Common myeloid progenitor, CD34-positive (primary cell): ENCODE measurements around the gene HPSE.
A peak's percentile ranks its signal among the peaks of the same experiment; 100 is the strongest.

Source experiments
- CTCF ChIA-PET: fragments of 350-600 bp; sonication (Branson Sonifier 250); formaldehyde crosslinking; loops from one replicate; lab custom pipeline; 2021; ENCODE audit warnings: antibody characterized with exemption; lab: Charles Lee
- POLR2A ChIA-PET: fragments of 350-600 bp; sonication (Branson Sonifier 250); formaldehyde crosslinking; loops from one replicate; lab custom pipeline; 2021; ENCODE audit warnings: antibody characterized with exemption; lab: Charles Lee
- DNase-seq, 3 donors: peaks; one replicate each; pipeline versions ENCODE4 v3.0.0 to v3.0.0-alpha.2; 2013
- H3K27ac ChIP-seq, 2 experiments: 1 replicate in 1 of 2; 2 replicates in 1 of 2; pipeline ENCODE4 v1.7.0; 2013; ENCODE audit warnings: inconsistent platforms in 2 of 2, low read length in 2 of 2, mild to moderate bottlenecking in 2 of 2, low read depth in 1 of 2, moderate library complexity in 1 of 2; ENCODE audit not compliant: severe bottlenecking in 2 of 2, insufficient read depth in 1 of 2, poor library complexity in 1 of 2
- H3K27me3 ChIP-seq, 5 experiments: replicated peaks in 2 of 5; 1 replicate in 3 of 5; 2 replicates in 2 of 5; pipeline versions ENCODE4 v1.6.1 to v1.7.0; 2013; ENCODE audit warnings: low read length in 4 of 5, mild to moderate bottlenecking in 2 of 5, moderate library complexity in 2 of 5, inconsistent platforms in 1 of 5; ENCODE audit not compliant: insufficient read depth in 5 of 5, control insufficient read depth in 4 of 5
- H3K36me3 ChIP-seq, 4 experiments: 1 replicate in 2 of 4; 2 replicates in 2 of 4; pipeline versions ENCODE4 v1.6.1 to v1.7.0; 2013; ENCODE audit warnings: low read length in 3 of 4, control low read depth in 1 of 4, mild to moderate bottlenecking in 1 of 4; ENCODE audit not compliant: control insufficient read depth in 4 of 4, insufficient read depth in 4 of 4
- H3K4me1 ChIP-seq, 4 experiments: 1 replicate in 3 of 4; 2 replicates in 1 of 4; pipeline versions ENCODE4 v1.6.1 to v1.7.1; 2013; ENCODE audit warnings: low read length in 3 of 4, mild to moderate bottlenecking in 3 of 4, control low read depth in 1 of 4, inconsistent platforms in 1 of 4, moderate library complexity in 1 of 4; ENCODE audit not compliant: control insufficient read depth in 4 of 4, insufficient read depth in 4 of 4; ENCODE audit errors: control extremely low read depth in 1 of 4
- H3K4me3 ChIP-seq, 7 experiments: 1 replicate in 4 of 7; 2 replicates in 3 of 7; pipeline versions ENCODE4 v1.5.1 to v1.7.0; 2013; ENCODE audit warnings: mild to moderate bottlenecking in 7 of 7, low read length in 6 of 7, moderate library complexity in 6 of 7, inconsistent platforms in 2 of 7, low read depth in 2 of 7, control low read depth in 1 of 7; ENCODE audit not compliant: insufficient read depth in 4 of 7, control insufficient read depth in 1 of 7; ENCODE audit errors: extremely low read depth in 1 of 7
- H3K9me3 ChIP-seq, 5 experiments: 1 replicate in 4 of 5; 2 replicates in 1 of 5; pipeline versions ENCODE4 v1.6.1 to v1.7.1; 2013; ENCODE audit warnings: low read length in 4 of 5, mild to moderate bottlenecking in 2 of 5, inconsistent platforms in 1 of 5, low read depth in 1 of 5, moderate library complexity in 1 of 5; ENCODE audit not compliant: control insufficient read depth in 4 of 5, insufficient read depth in 2 of 5; ENCODE audit errors: control extremely low read depth in 1 of 5
- WGBS: methylation state at CpG from one replicate; pipeline ENCODE4 v1.1.5; 2013; ENCODE audit not compliant: insufficient coverage; 5-methylcytosine and 5-hydroxymethylcytosine counted together

HPSE gene

DNA sequence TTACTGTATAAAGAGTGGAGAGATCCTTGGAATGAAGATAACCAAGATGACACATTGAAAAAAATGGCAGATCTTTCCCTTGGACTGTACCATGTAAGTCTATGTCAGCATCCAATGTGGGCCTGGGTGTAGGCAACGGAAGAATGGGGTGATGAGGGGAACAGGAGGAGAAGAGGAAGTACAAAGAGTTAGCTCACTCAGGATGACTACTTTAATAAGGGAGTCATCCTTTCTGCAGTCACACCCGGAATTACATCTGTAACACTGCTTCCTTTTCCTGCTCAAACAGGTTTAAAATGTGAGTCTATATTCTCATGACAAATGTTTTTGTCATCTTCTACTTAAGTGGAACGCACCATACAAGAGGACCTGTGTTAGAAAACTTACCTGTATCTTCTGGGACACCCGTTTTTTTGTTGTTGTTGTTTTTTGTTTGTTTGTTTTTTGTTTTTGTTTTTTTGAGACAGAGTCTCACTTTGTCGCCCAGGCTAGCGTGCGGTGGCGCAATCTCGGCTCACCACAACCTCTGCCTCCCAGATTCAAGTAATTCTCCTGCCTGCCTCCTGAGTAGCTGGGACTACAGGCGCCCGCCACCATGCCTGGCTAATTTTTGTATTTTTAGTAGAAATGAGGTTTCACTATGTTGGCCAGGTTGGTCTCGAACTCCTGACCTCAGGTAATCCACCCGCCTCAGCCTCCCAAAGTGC lies 18.0 kb downstream of the HPSE start:
- WGBS = 93% methylated on average over 9 of the region's 13 CpGs
- DNase-seq = peak in 2 of 3 donors; percentile 66 to 73
- no peak overlapping the region for H3K4me3 ChIP-seq
- H3K27ac ChIP-seq = no peak overlapping the region
- peaks cover 2 to 57% (median 40%) of the 10 kb centered on the region in 4 experiments for H3K4me1 ChIP-seq
- no peaks in the 10 kb centered on the region for H3K27me3 ChIP-seq
- CTCF ChIA-PET = interaction anchor here (0.8 to 1.5 kb wide), 4 partner anchors 10 to 37 kb away, joined by 3 to 4 read pairs (median 4); no protein-coding TSS in a partner anchor
- H3K9me3 ChIP-seq = no peaks in the 10 kb centered on the region
- no peaks in the 10 kb centered on the region for H3K36me3 ChIP-seq
- POLR2A ChIA-PET = no interaction called here

DNA sequence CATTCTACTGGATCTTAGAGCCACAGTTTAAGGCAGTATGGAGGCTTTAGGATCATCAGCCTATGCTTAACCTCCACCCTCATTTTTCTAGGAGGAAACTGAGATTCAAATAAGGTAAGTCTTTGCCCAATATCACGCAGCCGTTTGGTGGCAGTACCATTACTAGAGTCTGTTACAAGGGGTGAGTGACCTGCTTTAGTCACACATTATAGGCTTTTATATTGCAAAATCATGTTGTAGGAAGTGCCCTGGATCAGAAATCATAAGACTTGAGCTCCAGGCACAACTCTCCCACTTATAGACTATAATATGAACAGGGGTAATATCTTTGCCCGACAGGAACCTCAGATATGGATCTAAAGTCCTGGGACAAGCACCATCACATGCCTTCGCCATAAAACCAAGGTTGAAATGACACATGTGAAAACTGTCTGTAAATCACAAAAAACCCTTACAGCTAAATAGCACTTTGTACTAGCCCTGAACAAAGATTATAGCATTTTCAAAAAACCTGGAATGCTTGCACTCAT lies 19.2 kb downstream of the HPSE start:
- POLR2A ChIA-PET = interaction anchor here (0.6 kb wide), 1 partner anchor 76 kb away, joined by 3 read pairs; no protein-coding TSS in a partner anchor
- DNase-seq = no peak
- Histone ChIP-seq H3K36me3 (no peaks in the 10 kb centered on the region), H3K4me3 (no peak overlapping the region), H3K27me3 (no peaks in the 10 kb centered on the region), H3K4me1 (peaks cover 0 to 45% (median 31%) of the 10 kb centered on the region in 4 experiments), H3K9me3 (no peaks in the 10 kb centered on the region), H3K27ac (no peak overlapping the region)
- CTCF ChIA-PET = interaction anchor here (0.9 to 1.6 kb wide), 5 partner anchors 10 to 31 kb away, joined by 3 to 4 read pairs (median 3); partner anchors contain the start of gene COQ2
- WGBS = 100% methylated on average over 3 of the region's 4 CpGs

DNA sequence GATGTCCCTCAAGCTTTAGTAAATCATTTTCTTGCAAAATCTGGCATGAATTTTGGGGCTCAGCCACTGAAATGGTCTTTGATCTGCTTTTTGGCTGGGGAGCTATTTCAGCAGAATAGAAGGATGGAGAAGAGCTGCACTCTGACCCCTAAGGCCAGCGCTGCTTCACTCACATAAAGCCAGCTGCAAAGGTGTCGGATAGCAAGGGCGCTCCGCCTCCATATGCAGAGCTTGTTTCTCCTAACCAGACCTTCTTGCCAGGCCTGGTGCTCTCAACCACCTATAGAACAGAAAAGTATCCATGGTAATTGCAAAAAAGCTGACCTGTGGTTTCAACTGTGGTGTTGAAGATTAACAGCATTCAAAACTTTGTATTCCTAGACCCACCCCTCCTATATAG lies 26.0 kb downstream of the HPSE start:
- Histone ChIP-seq H3K27me3 (no peaks in the 10 kb centered on the region), H3K4me1 (peaks cover 0 to 4% (median 0%) of the 10 kb centered on the region in 4 experiments), H3K36me3 (no peaks in the 10 kb centered on the region), H3K4me3 (no peak overlapping the region), H3K9me3 (no peaks in the 10 kb centered on the region), H3K27ac (no peak overlapping the region)
- whole genome bisulfite sequencing = 100% methylated on average over 3 of the region's 4 CpGs
- ChIA-PET POLR2A (no interaction called here), CTCF (interaction anchor here (1.1 to 2.6 kb wide), 4 partner anchors 11 to 18 kb away, joined by 3 to 6 read pairs (median 4); no protein-coding TSS in a partner anchor)
- no peak for DNase-seq

DNA sequence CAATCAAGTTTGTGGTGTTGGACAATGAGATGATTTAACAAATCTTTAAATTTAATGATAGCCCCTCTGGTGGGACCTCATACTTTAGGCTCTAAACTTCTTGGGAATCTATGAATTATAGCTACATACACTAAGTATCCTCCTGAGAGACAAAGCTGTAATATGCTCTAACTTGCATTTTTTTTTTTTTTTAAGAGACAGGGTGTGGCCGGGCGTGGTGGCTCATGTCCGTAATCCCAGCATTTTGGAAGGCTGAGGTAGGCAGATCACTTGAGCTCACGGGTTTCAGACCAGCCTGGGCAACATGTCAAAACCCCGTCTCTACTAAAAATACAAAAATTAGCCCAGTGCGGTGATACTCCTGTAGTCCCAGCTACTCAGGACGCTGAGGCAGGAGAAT lies 26.7 kb downstream of the HPSE start:
- CTCF ChIA-PET = interaction anchor here (0.6 to 1.3 kb wide), 3 partner anchors 10 to 40 kb away, joined by 3 to 5 read pairs (median 4); no protein-coding TSS in a partner anchor
- H3K27me3 ChIP-seq = no peaks in the 10 kb centered on the region
- no peaks in the 10 kb centered on the region for H3K9me3 ChIP-seq
- POLR2A ChIA-PET = no interaction called here
- H3K27ac ChIP-seq = no peak overlapping the region
- DNase-seq = no peak
- no peak overlapping the region for H3K4me3 ChIP-seq
- WGBS = 86% methylated on average over 7 of the region's 7 CpGs
- peaks cover 0 to 4% (median 0%) of the 10 kb centered on the region in 4 experiments for H3K4me1 ChIP-seq
- H3K36me3 ChIP-seq = no peaks in the 10 kb centered on the region

DNA sequence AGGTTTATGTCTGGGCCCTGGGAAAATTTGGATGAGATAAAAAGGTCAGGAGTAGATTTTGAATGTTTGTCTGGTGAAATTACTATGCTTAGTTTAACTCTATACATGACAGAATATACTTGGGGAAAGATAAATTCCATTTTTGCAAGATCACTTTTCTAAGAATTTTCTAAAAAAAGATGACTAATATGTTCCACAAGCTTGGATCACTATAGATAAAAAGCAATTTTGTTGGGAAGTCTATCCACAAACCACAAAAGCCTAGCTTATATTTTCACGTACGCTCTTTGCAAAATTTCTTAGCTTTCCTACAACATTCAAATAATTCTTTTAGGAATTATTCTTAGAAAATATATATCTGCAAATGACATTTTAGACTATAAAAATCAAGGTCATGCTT lies 29.5 kb downstream of the HPSE start:
- ChIA-PET CTCF (interaction anchor here (0.8 to 2.0 kb wide), 3 partner anchors 10 to 14 kb away, joined by 3 to 5 read pairs (median 4); no protein-coding TSS in a partner anchor), POLR2A (no interaction called here)
- Histone ChIP-seq H3K36me3 (peaks cover 0 to 5% (median 0%) of the 10 kb centered on the region in 4 experiments), H3K27me3 (no peaks in the 10 kb centered on the region), H3K4me1 (peaks cover 0 to 4% (median 0%) of the 10 kb centered on the region in 4 experiments), H3K4me3 (no peak overlapping the region), H3K9me3 (no peaks in the 10 kb centered on the region), H3K27ac (no peak overlapping the region)
- no peak for DNase-seq
- WGBS = no CpG with 5 or more reads among the region's 2 CpGs

DNA sequence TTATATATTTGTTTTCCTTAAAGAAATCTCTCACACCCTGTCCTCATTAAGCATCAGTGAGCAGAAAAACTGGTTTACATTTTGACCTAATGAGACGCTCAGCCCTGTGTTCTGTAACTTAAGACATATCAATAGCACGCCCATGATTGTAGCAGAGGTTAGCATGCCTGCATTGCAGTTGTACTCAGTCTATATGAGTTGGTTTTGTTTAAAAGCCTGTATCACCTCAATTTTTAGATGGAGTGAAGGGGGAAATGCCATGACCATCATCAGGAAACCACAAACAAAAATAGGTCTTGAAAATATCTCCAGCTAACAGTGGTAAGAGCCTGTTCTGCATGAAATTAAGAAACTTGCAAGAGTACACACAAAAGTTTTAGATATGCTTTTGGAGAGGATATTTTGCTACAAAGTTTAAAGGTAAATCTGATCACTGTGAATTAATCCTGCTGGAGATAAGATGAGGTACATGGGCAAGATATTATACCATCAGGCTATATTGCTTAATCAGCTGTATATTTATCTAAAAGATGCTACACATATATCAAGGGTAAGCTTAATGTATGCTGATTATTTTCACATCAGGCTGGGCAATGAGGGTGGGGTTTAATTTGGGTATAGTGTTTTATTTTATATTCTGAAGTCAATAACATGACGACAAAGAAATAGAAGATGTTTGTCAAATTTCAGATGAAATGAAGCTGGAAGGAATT lies 36.9 kb downstream of the HPSE start:
- Histone ChIP-seq H3K27ac (no peak overlapping the region), H3K36me3 (peaks cover 0 to 5% (median 0%) of the 10 kb centered on the region in 4 experiments), H3K9me3 (no peaks in the 10 kb centered on the region), H3K4me3 (peak overlapping the region in 4 of 7 experiments; percentile 8 to 54 (median 28)), H3K4me1 (peaks cover 8 to 22% (median 17%) of the 10 kb centered on the region in 4 experiments), H3K27me3 (no peaks in the 10 kb centered on the region)
- peak in 2 of 3 donors; percentile 71 to 76 for DNase-seq
- POLR2A ChIA-PET = interaction anchor here (1.0 kb wide), 1 partner anchor 23 kb away, joined by 5 read pairs; no protein-coding TSS in a partner anchor
- CTCF ChIA-PET = interaction anchor here (1.0 to 2.3 kb wide), 5 partner anchors 12 to 65 kb away, joined by 3 to 9 read pairs (median 6); partner anchors contain the start of gene COQ2
- WGBS = 69% methylated on average over 2 of the region's 3 CpGs
